ENCODE data around the gene CRMP1. TPM values are rescaled to one million over a fixed set of nuclear protein-coding genes. Genes with fewer than 3 reads are reported as not detected.

Gene CRMP1
- total RNA-seq, result 1 to 10 TPM; 1.3 to 1.6 TPM

DNA sequence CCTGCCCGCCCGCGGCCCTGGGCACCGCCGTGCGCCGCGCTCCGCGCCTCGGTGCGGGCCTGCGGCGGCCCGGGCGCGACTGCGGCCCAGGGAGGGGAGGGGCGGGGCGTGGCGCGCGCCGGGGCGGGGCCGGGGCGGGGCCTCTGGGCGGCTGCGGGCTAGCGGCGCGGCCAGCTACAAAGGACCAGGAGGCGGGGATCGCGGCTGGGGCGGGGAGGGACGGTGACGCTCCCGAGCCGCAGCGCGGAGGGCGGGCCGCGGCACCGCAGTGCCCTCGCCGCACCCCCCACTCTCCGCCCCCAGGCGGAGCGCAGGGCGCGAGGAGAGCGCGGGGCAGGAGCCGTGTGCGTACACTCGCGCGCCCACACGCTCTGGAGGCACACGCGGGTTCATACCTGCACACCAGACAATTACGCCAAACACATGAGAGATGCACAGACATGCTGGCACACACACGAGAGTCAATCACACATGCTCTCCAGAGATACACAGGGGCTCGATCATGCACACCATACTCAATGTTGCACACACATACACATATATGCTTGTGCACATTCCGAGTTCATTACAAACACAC, at the start of gene CRMP1:
CRMP1 (minus strand) TSS at position 83 of the 577 bp plus-strand sequence. CDS start 117 bp downstream, outside the sequence.
- Histone ChIP-seq H3K27me3 (peaks cover 0 to 32% of the 10 kb centered on the region in 2 donors), H3K9me3 (no peaks in the 10 kb centered on the region), H3K4me1 (peaks cover 16% of the 10 kb centered on the region), H3K4me3 (no peak within 1 kb of the TSS), H3K36me3 (replicated peaks in 1 of 2; ENCODE audit: insufficient read depth in 1 of 2, low read depth in 2 of 2) (no peaks in the 10 kb centered on the region), H3K27ac (no peak within 1 kb of the TSS)
- peak; percentile 62 for ATAC-seq
- DNase-seq, result peak in 1 of 4 donors; percentile 47
- WGBS, 2 donors, result 5 to 60% methylated on average over 2 to 44 of the region's 67 CpGs
- intact Hi-C loops (cut with DNase I), result no loop called here
- TF ChIP-seq POLR2A (IDR thresholded peaks at IDR 0.05), result no peak
- TF ChIP-seq, protein P1, sequence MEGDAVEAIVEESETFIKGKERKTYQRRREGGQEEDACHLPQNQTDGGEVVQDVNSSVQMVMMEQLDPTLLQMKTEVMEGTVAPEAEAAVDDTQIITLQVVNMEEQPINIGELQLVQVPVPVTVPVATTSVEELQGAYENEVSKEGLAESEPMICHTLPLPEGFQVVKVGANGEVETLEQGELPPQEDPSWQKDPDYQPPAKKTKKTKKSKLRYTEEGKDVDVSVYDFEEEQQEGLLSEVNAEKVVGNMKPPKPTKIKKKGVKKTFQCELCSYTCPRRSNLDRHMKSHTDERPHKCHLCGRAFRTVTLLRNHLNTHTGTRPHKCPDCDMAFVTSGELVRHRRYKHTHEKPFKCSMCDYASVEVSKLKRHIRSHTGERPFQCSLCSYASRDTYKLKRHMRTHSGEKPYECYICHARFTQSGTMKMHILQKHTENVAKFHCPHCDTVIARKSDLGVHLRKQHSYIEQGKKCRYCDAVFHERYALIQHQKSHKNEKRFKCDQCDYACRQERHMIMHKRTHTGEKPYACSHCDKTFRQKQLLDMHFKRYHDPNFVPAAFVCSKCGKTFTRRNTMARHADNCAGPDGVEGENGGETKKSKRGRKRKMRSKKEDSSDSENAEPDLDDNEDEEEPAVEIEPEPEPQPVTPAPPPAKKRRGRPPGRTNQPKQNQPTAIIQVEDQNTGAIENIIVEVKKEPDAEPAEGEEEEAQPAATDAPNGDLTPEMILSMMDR (IDR thresholded peaks at IDR 0.05), result no peak

DNA sequence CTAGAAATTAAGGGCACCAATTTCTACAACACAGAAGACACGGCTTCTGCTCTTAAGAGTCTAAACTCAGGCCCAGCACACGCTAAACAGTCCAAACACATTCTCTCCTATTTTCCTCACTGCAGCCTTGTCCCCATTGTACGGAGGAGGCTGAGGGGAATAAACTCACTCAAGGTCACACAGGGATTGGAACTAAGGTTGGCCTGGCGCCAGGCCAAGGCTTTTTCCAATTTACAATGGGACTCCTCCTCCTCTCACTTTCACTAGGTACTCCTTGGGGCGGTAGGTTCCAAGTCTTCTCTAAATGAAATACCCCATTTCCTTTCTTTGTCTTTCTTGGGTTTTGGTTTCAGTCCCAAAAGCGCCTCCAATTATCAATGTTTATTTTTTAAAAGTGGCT, 48.7 kb upstream of the CRMP1 start:
- H3K9me3 ChIP-seq, result no peaks in the 10 kb centered on the region
- DNase-seq (no peak), ATAC-seq (no peak)
- H3K27ac ChIP-seq, result no peak overlapping the region
- H3K27me3 ChIP-seq, result no peaks in the 10 kb centered on the region
- TF ChIP-seq, protein P1 (IDR thresholded peaks at IDR 0.05), result no peak
- TF ChIP-seq POLR2A (IDR thresholded peaks at IDR 0.05), result no peak
- intact Hi-C loops (cut with DNase I), result no loop called here
- WGBS, 2 donors, result 37 to 44% methylated on average over 6 of the region's 6 CpGs
- no peaks in the 10 kb centered on the region for H3K36me3 ChIP-seq (replicated peaks in 1 of 2; ENCODE audit: insufficient read depth in 1 of 2, low read depth in 2 of 2)
- no peaks in the 10 kb centered on the region for H3K4me1 ChIP-seq
- H3K4me3 ChIP-seq, result no peak overlapping the region

DNA sequence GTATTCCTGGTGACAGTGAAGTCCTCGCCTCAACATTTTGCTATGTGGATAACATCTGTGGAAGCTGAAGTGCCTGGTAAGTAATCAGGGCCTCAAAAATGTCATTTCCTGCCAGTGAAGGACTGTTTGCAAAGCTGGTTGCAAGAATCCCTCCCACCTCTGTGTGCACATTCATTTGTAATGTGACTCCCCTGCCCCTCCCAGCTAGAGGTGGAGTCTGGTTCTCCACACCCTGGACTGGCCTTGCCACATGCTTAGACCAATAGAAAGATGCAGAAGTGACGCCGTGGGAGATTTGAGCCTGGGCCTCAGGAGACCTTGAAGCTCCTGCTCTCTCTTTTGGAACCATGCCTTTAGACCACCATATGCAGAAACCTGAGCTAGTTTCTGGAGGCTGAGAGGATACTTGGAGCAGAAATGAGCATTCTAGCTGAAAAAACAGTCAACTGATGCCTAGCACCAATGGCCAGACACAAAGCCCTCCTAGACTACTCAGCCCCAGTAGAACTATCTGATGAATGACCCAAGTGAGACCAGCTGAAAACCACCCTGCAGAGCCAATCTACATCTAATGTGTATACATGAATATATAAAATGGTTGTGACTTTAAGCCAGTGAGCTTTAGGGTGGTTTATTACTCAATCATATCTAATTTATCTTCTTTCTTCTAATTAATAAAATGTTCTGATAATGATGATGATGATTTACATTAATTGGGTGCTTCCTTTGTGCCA, 47.8 kb upstream of the CRMP1 start:
- Histone ChIP-seq H3K36me3 (replicated peaks in 1 of 2; ENCODE audit: insufficient read depth in 1 of 2, low read depth in 2 of 2) (no peaks in the 10 kb centered on the region), H3K27ac (no peak overlapping the region), H3K27me3 (no peaks in the 10 kb centered on the region), H3K4me3 (no peak overlapping the region), H3K4me1 (no peaks in the 10 kb centered on the region), H3K9me3 (no peaks in the 10 kb centered on the region)
- intact Hi-C loops (cut with DNase I), result no loop called here
- no peak for DNase-seq
- TF ChIP-seq, protein P1 (IDR thresholded peaks at IDR 0.05), result no peak
- TF ChIP-seq POLR2A (IDR thresholded peaks at IDR 0.05), result no peak
- 44 to 52% methylated on average over 3 of the region's 3 CpGs for WGBS, 2 donors
- no peak for ATAC-seq

DNA sequence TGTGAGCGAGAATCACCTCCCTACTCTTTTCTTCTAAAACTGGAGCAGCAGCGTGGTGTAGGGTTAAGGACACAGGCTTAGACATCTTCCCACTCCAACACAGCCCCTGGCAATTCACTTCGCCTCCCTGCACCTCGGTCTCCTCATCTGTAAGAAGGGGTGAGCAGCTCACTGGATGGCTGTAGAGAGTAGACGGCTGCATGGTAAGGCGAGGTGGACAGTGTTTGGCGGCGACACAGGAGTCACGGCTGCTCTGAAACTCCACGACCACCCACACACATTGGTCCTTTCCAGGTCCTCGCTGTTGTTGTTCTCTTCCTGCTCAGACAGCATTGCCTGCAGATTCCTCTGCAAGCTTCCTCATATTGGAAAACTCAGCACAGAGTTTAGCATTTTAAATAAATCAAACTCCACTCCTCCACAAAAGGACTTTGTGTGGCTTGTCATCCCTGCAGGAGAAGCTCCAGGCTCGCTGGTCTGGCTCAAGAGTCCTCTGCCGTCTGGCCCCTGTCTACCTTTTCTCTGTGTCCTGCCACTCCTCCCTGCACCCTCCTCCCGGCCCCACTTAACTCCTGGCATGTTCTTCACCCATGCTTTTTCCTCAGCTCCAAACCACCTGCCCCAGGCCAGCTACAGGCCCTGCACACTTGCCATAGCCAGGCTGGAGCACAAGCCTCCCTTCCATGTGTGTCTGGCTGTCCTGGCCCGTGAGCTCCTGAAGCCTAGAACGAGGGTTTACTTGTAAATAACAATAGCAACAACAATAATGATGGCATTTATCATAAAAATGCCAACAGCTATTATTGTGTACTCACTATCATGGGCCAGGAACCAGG, 41.3 kb upstream of the CRMP1 start:
- DNase-seq (no peak), ATAC-seq (no peak)
- Histone ChIP-seq H3K4me3 (no peak overlapping the region), H3K27ac (no peak overlapping the region), H3K27me3 (no peaks in the 10 kb centered on the region), H3K36me3 (replicated peaks in 1 of 2; ENCODE audit: insufficient read depth in 1 of 2, low read depth in 2 of 2) (no peaks in the 10 kb centered on the region), H3K9me3 (no peaks in the 10 kb centered on the region), H3K4me1 (no peaks in the 10 kb centered on the region)
- intact Hi-C loops (cut with DNase I), result no loop called here
- TF ChIP-seq POLR2A (IDR thresholded peaks at IDR 0.05), result no peak
- TF ChIP-seq, protein P1 (IDR thresholded peaks at IDR 0.05), result no peak
- WGBS, 2 donors, result 53% methylated on average over 16 of the region's 16 CpGs

Data from body of pancreas (tissue), 4 donors.